Large intestine (tissue), 3 donors: ENCODE data around the gene ZP3. TPM values are rescaled to one million over a fixed set of nuclear protein-coding genes. Genes with fewer than 3 reads are reported as not detected.
"Not testable (repeated sequence)": the region's sequence is repeated elsewhere in the genome, so short reads cannot be mapped to it uniquely, and the experiment has no call there.

Experiments used
- DNase-seq, 2 donors: peaks; one replicate each; pipeline versions ENCODE4 v3.0.0 to v3.0.0-alpha.2; 2013
- H3K27ac ChIP-seq: one replicate; pipeline ENCODE4 v1.5.1; 2013; ENCODE audit warnings: low read length
- H3K27me3 ChIP-seq: 2 replicates; pipeline ENCODE4 v1.6.1; 2013; ENCODE audit warnings: low read length; ENCODE audit not compliant: control insufficient read depth, insufficient read depth
- H3K36me3 ChIP-seq: 2 replicates; pipeline ENCODE4 v1.6.1; 2013; ENCODE audit warnings: low read length; ENCODE audit not compliant: control insufficient read depth, insufficient read depth
- H3K4me1 ChIP-seq: one replicate; pipeline ENCODE4 v1.6.1; 2013; ENCODE audit warnings: low read length; ENCODE audit not compliant: control insufficient read depth, insufficient read depth
- H3K4me3 ChIP-seq: one replicate; pipeline ENCODE4 v1.5.1; 2013; ENCODE audit warnings: low read length
- H3K9me3 ChIP-seq: one replicate; pipeline ENCODE4 v1.6.1; 2013; ENCODE audit warnings: mild to moderate bottlenecking, low read depth, low read length, moderate library complexity; ENCODE audit not compliant: control insufficient read depth
- WGBS: methylation state at CpG from one replicate; pipeline ENCODE4 v1.1.5; 2013; ENCODE audit warnings: low lambda C conversion rate; ENCODE audit not compliant: insufficient coverage; 5-methylcytosine and 5-hydroxymethylcytosine counted together
- polyA plus RNA-seq: library from polyadenylated mRNA; unstranded; fragments of 120-200 nt; gene quantifications from one replicate; pipeline ENCODE4 v1.2.1, GENCODE V29; 2013

The ZP3 gene
- polyA plus RNA-seq, 1 donor, result 2.9 TPM

GRCh38 chr7:76403780-76404494 is 20.8 kb upstream of the ZP3 start:
- no peaks in the 10 kb centered on the region for H3K36me3 ChIP-seq
- no peak overlapping the region for H3K4me3 ChIP-seq
- H3K4me1 ChIP-seq, result no peaks in the 10 kb centered on the region
- H3K27ac ChIP-seq, result no peak overlapping the region
- no CpG with 5 or more reads among the region's 10 CpGs for WGBS
- peak in 1 of 2 donors; percentile 37 for DNase-seq
- no peaks in the 10 kb centered on the region for H3K27me3 ChIP-seq
- H3K9me3 ChIP-seq, result peaks cover 3% of the 10 kb centered on the region

GRCh38 chr7:76405738-76406137 is 19.0 kb upstream of the ZP3 start:
- no CpG with 5 or more reads among the region's 9 CpGs for WGBS
- H3K36me3 ChIP-seq, result no peaks in the 10 kb centered on the region
- no peak overlapping the region for H3K27ac ChIP-seq
- H3K4me1 ChIP-seq, result no peaks in the 10 kb centered on the region
- peaks cover 3% of the 10 kb centered on the region for H3K9me3 ChIP-seq
- no peak for DNase-seq
- no peaks in the 10 kb centered on the region for H3K27me3 ChIP-seq
- no peak overlapping the region for H3K4me3 ChIP-seq

DNA sequence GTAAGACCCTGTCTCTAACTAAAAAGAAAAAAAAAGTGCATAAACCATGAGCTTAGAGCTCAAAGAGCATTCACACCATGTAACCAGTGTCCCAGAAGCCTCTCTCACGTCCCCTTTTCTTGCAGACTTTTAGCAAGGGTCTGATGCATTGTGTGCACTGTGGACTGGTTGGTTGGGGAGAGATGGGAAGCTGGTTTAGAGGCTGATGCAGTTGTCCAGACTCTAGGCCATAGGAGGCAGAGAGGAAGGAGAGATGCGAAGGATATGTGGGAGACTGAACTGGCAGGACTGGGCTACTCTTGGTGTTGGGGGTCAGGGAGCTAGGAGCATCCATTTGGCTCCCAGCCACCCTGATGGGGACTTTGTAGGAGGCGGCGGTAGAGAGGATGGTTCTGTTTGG is 17.0 kb upstream of the ZP3 start:
- no peaks in the 10 kb centered on the region for H3K36me3 ChIP-seq
- H3K27ac ChIP-seq, result no peak overlapping the region
- no peak overlapping the region for H3K4me3 ChIP-seq
- H3K4me1 ChIP-seq, result no peaks in the 10 kb centered on the region
- H3K27me3 ChIP-seq, result no peaks in the 10 kb centered on the region
- DNase-seq, result no peak
- H3K9me3 ChIP-seq, result peaks cover 3% of the 10 kb centered on the region
- no CpG with 5 or more reads among the region's 4 CpGs for WGBS

- Histone ChIP-seq H3K27me3 (no peaks in the 10 kb centered on the region), H3K36me3 (no peaks in the 10 kb centered on the region), H3K27ac (no peak overlapping the region), H3K4me3 (no peak overlapping the region), H3K9me3 (peaks cover 3% of the 10 kb centered on the region), H3K4me1 (no peaks in the 10 kb centered on the region)
- no peak for DNase-seq
Observed at GRCh38 chr7:76408121-76408560, 16.6 kb upstream of the ZP3 start.

GRCh38 chr7:76409537-76409936 is 15.2 kb upstream of the ZP3 start, which contains the start of gene SSC4D:
SSC4D (minus strand) TSS chr7:76409697; CDS start chr7:76404439, 5,258 bp downstream.
- Histone ChIP-seq H3K27me3 (no peaks in the 10 kb centered on the region), H3K4me3 (no peak within 1 kb of the TSS), H3K9me3 (no peaks in the 10 kb centered on the region), H3K4me1 (no peaks in the 10 kb centered on the region), H3K27ac (no peak within 1 kb of the TSS), H3K36me3 (no peaks in the 10 kb centered on the region)
- WGBS, result no CpG with 5 or more reads among the region's 6 CpGs
- DNase-seq, result no peak

DNA sequence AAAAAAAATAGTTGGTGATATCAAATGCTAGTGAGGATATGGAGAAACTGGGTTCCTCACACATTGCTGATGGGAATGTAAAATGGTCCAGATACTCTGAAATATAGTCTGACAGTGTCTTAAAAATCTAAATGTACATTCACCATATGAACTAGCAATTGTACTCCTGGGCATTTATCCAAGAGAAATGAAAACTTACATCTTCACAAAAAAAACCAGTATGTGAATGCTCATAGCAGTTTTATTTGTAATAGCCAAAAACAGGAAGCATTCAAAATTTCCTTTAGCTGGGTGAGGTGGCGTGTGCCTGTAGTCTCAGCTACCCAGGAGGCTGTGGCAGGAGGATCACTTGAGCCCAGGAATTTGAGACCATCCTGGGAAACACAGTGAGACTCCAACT is 13.1 kb upstream of the ZP3 start:
- Histone ChIP-seq H3K4me3 (no peak overlapping the region), H3K27me3 (no peaks in the 10 kb centered on the region), H3K9me3 (no peaks in the 10 kb centered on the region), H3K27ac (no peak overlapping the region), H3K36me3 (no peaks in the 10 kb centered on the region), H3K4me1 (no peaks in the 10 kb centered on the region)
- no peak for DNase-seq
- 83% methylated on average over 1 of the region's 1 CpG for WGBS

GRCh38 chr7:76412249-76412648 is 12.5 kb upstream of the ZP3 start:
- H3K4me3 ChIP-seq, result no peak overlapping the region
- no peak overlapping the region for H3K27ac ChIP-seq
- H3K4me1 ChIP-seq, result no peaks in the 10 kb centered on the region
- no peaks in the 10 kb centered on the region for H3K9me3 ChIP-seq
- no peak for DNase-seq
- H3K27me3 ChIP-seq, result no peaks in the 10 kb centered on the region
- H3K36me3 ChIP-seq, result no peaks in the 10 kb centered on the region
- 63% methylated on average over 1 of the region's 5 CpGs for WGBS

DNA sequence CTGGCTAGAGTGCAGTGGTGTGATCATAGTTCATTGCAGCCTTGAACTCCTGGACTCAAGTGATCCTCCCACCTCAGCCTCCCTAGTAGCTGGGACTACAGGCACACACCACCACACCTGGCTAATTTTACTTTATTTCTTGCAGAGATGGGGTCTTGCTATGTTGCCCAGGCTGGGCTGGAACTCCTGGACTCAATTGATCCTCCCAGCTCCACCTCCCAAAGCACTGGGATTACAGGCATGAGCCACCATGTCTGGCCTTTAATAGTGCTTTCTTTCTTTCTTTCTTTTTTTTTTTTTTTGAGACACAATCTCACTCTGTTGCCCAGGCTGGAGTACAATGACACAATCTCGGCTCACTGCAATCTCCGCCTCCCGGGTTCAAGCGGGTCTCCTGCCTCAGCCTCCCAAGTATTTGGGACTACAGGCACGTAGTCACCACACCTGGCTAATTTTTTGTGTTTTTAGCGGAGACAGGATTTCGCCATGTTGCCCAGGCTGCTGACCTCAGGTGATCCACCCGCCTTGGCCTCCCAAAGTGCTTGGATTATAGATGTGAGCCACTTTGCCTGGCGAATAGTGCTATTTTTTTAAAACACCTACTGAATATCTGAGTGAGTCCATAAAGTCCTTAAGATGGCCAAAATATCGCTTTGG is 7.0 kb upstream of the ZP3 start:
- no CpG with 5 or more reads among the region's 10 CpGs for WGBS
- H3K9me3 ChIP-seq, H3K4me3 ChIP-seq, H3K27ac ChIP-seq, H3K27me3 ChIP-seq, H3K36me3 ChIP-seq, H3K4me1 ChIP-seq, DNase-seq: not testable (repeated sequence)

DNA sequence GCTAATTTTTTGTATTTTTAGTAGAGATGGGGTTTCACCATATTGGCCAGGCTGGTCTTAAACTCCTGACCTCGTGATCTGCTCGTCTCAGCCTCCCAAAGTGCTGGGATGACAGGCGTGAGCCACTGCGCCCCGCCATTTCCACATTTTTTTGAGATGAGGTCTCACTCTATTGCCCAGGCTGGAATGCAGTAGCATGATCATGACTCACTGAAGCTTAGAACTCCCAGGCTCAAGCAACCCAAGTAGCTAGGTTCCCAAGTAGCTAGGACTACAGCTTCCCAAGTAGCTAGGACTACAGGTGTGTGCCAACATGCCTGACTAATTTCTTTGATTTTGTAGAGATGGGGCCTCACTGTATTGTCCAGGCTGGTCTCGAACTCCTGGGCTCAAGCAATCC is 3.7 kb upstream of the ZP3 start:
- not testable (repeated sequence) for H3K9me3 ChIP-seq, H3K27me3 ChIP-seq, H3K27ac ChIP-seq, H3K36me3 ChIP-seq, H3K4me1 ChIP-seq, DNase-seq, H3K4me3 ChIP-seq
- no CpG with 5 or more reads among the region's 6 CpGs for WGBS

DNA sequence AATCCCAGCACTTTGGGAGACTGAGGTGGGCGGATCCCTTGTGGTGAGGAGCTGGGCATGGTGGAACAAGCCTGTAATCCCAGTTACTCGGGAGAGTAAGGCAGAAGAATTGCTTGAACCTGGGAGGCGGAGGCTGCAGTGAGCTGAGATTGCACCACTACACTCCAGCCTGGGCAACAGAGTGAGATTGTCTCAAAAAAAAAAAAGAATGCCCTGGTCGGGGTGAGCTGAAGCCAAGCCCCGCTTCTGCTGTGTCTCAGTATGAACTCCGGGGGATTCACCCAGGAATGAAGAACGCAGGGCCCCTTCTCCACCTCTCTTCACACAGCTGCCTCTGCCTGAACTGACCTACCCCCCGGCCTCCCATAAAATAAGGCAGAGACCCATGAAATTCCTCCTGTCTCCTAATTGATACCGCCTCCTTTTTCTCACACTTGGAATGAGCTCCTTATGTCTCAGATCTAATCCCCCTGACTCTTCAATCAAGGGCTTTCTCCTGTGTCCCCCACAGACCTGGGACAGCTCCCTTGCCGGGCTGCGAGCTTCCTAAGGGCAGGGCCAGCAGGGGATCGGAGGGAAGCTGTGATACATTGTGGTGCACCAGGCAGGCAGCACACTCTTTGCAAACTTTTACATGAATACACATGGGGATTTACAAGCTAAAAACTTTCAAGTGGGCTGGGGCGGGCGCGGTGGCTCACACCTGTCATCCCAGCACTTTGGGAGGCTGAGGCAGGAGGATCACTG is 911 bp upstream of the ZP3 start:
- no peak for DNase-seq
- H3K9me3 ChIP-seq, result no peaks in the 10 kb centered on the region
- H3K36me3 ChIP-seq, result no peaks in the 10 kb centered on the region
- WGBS, result no CpG with 5 or more reads among the region's 15 CpGs
- peaks cover 7% of the 10 kb centered on the region for H3K4me1 ChIP-seq
- H3K27ac ChIP-seq, result no peak overlapping the region
- peaks cover 5% of the 10 kb centered on the region for H3K27me3 ChIP-seq
- no peak overlapping the region for H3K4me3 ChIP-seq
